Psoas muscle (tissue), 8 donors: Measurements from ENCODE around the gene ZNF555. TPM values are rescaled to one million over a fixed set of nuclear protein-coding genes. Genes with fewer than 3 reads are reported as not detected.

ENCODE experiments used
- ATAC-seq, 4 donors: fragments of 200-7000 bp; cut with Tn5 transposase; one replicate each; pipeline ENCODE4 v1.9.1; 2020; ENCODE audit warnings: moderate library complexity in 3 of 4, mild to moderate bottlenecking in 2 of 4
- DNase-seq, 2 donors: peaks; one replicate each; pipeline ENCODE4 v3.0.0-alpha.2; 2020
- H3K27ac ChIP-seq: fragments of 200-600 bp; one replicate; pipeline ENCODE4 v1.8.0; 2022
- H3K27me3 ChIP-seq, 3 donors: fragments of 200-600 bp in 1 of 3; one replicate each; pipeline versions ENCODE4 v1.6.1 to v1.8.0; 2013 to 2022; ENCODE audit warnings: low read length in 2 of 3, mild to moderate bottlenecking in 2 of 3, moderate library complexity in 1 of 3; ENCODE audit not compliant: insufficient read depth in 3 of 3
- H3K36me3 ChIP-seq, 2 donors: fragments of 200-600 bp in 1 of 2; one replicate each; pipeline versions ENCODE4 v1.6.1 to v1.8.0; 2013 to 2022; ENCODE audit warnings: low read depth in 1 of 2, mild to moderate bottlenecking in 1 of 2, moderate library complexity in 1 of 2; ENCODE audit not compliant: insufficient read depth in 1 of 2
- H3K4me1 ChIP-seq: fragments of 200-600 bp; one replicate; pipeline ENCODE4 v1.8.0; 2022
- H3K4me3 ChIP-seq: fragments of 200-600 bp; one replicate; pipeline ENCODE4 v1.8.0; 2022; ENCODE audit warnings: mild to moderate bottlenecking
- H3K9me3 ChIP-seq: fragments of 200-600 bp; one replicate; pipeline ENCODE4 v1.8.0; 2022
- CTCF ChIP-seq: fragments of 200-600 bp; IDR thresholded peaks from one replicate; pipeline ENCODE4 v1.8.0; 2022; ENCODE audit warnings: antibody characterized with exemption
- WGBS, 3 donors: extraction: QIAGEN DNeasy Blood & Tissue Kit; methylation state at CpG; one replicate each; pipeline versions ENCODE4 v1.1.6 to v1.1.7; 2013; 5-methylcytosine and 5-hydroxymethylcytosine counted together
- intact Hi-C, 2 donors: fragments of 100-400 bp; cut with DNase I; formaldehyde crosslinking; loops; one replicate each; pipeline versions ENCODE4 v1.11.0 to v1.14.2; 2022
- polyA plus RNA-seq, 3 donors: library from polyadenylated mRNA; stranded (reverse); fragments of 200-250 nt; gene quantifications; one replicate each; pipeline ENCODE4 v1.2.3, GENCODE V29; 2013
- total RNA-seq, 4 donors: library from RNA; stranded (reverse); fragmentation: NEBNext Ultra II Directional in 2 of 4; extraction: Animal tissue kit (Norgen Biotek cat#: 25700) in 2 of 4; gene quantifications; one replicate each; pipeline versions ENCODE4 v1.2.1 to v1.2.4, GENCODE V29; 2021 to 2023
- donor health status: healthy with polysubstance abuse.
- donor health status: DM: no; HTN: no; CAD: no; lungs with moderate emphysema.
- donor health status: Bipolar disorder and iron deficiency.
- donor health status: healthy.
- donor health status: DM: yes; HTN: yes; CAD: no.
- donor health status: DM: no; HTN: no; CAD: no.
- donor health status: DM: no; HTN: no; CAD: no.
- donor health status: DM: yes; HTN: yes; CAD: no.

The ZNF555 gene
- total and polyA plus RNA-seq, 7 donors = 1.7 to 16.0 (median 2.9) TPM

GRCh38 chr19:2846180-2846894 is 5.1 kb downstream of the ZNF555 start:
- H3K4me1 ChIP-seq = peaks cover 17% of the 10 kb centered on the region
- peaks cover 0 to 3% (median 0%) of the 10 kb centered on the region in 3 donors for H3K27me3 ChIP-seq
- no peak for TF ChIP-seq CTCF
- peaks cover 23% of the 10 kb centered on the region for H3K9me3 ChIP-seq
- intact Hi-C loops = loop anchor here in 1 of 2 donors (10.0 kb wide), 1 partner anchor 98 kb away; the partner anchor contains the start of gene ZNF77
- peak overlapping the region; percentile 25 for H3K4me3 ChIP-seq
- DNase-seq = no peak
- H3K36me3 ChIP-seq = peaks cover 4 to 12% of the 10 kb centered on the region in 2 donors
- ATAC-seq = peak; percentile 45 to 73 (median 56)
- peak overlapping the region; percentile 44 for H3K27ac ChIP-seq
- 25 to 34% (median 28%) methylated on average over 13 of the region's 13 CpGs for WGBS, 3 donors

DNA sequence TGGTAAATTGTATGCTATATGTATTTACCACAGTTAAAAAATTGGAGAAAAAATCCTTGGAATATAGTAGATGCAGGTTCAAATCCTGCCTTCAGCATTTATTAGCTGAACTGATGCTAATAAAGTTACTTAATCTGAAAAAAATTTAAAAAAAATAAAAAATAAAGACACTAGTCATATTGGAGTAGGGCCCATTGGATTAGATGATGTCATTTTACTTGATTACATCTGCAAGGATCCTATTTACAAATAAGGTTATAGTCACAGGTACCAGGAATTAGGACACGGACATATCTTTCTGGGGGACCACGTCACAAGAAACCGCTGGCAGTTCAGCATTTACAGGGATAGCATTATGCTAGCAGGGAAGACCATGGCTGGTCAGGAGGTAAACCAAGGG is 6.2 kb downstream of the ZNF555 start:
- Histone ChIP-seq H3K9me3 (peaks cover 34% of the 10 kb centered on the region), H3K36me3 (peaks cover 10 to 23% of the 10 kb centered on the region in 2 donors)
- no peak for TF ChIP-seq CTCF

GRCh38 chr19:2848616-2849015 is 7.3 kb downstream of the ZNF555 start:
- Histone ChIP-seq H3K27ac (peak overlapping the region; percentile 48), H3K27me3 (peaks cover 0 to 2% (median 0%) of the 10 kb centered on the region in 3 donors), H3K4me3 (no peak overlapping the region), H3K4me1 (peaks cover 11% of the 10 kb centered on the region), H3K36me3 (peaks cover 21 to 35% of the 10 kb centered on the region in 2 donors), H3K9me3 (peaks cover 45% of the 10 kb centered on the region)
- intact Hi-C loops = loop anchor here in 1 of 2 donors (10.0 kb wide), 1 partner anchor 96 kb away; the partner anchor contains the start of gene ZNF77
- 25 to 45% (median 26%) methylated on average over 4 of the region's 4 CpGs for whole genome bisulfite sequencing, 3 donors
- TF ChIP-seq CTCF = no peak
- DNase-seq = no peak
- peak; percentile 37 to 77 (median 54) for ATAC-seq

More for the DNA sequence above, 6.2 kb downstream of the ZNF555 start:
- H3K4me1 ChIP-seq = peaks cover 14% of the 10 kb centered on the region
- no peak overlapping the region for H3K4me3 ChIP-seq
- H3K27ac ChIP-seq = peak overlapping the region; percentile 44
- peaks cover 0 to 2% (median 0%) of the 10 kb centered on the region in 3 donors for H3K27me3 ChIP-seq
- DNase-seq (no peak), ATAC-seq (no peak)
- intact Hi-C loops = loop anchor here in 1 of 2 donors (10.0 kb wide), 1 partner anchor 97 kb away; the partner anchor contains the start of gene ZNF77
- 78 to 91% (median 88%) methylated on average over 3 of the region's 3 CpGs for WGBS, 3 donors

DNA sequence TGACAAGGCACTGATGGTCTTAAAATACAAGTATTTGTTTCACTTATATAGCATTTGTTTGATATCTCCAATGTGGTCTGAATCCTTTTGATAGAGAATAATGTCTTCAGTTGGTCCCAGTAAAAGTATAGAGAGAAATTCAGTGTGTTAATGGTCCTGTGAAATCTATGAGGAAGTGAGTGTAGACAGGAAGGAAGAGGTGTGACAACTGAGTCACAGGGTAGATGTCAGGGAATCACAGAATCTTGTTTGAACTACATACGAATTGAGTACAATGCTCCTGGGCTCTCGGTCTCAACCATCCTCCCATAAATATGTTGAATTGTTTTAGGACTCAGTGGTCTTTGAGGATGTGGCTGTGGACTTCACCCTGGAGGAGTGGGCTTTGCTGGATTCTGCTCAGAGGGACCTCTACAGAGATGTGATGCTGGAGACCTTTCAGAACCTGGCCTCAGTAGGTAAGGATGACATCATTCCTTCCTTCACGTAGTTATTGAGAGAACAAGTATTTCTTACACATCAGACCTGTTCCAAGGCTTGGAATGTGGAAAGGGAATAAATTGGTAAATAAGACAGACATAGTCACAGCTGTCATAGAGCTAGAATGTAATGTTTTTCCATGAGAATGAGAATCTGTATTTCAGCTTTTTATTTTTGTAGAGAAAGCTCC is 9.1 kb downstream of the ZNF555 start:
- H3K27me3 ChIP-seq = peaks cover 0 to 2% (median 0%) of the 10 kb centered on the region in 3 donors
- peaks cover 23 to 43% of the 10 kb centered on the region in 2 donors for H3K36me3 ChIP-seq
- no peak overlapping the region for H3K27ac ChIP-seq
- H3K4me1 ChIP-seq = peaks cover 9% of the 10 kb centered on the region
- no peak for TF ChIP-seq CTCF
- no peak overlapping the region for H3K4me3 ChIP-seq
- H3K9me3 ChIP-seq = peaks cover 63% of the 10 kb centered on the region
- WGBS, 3 donors = 72 to 78% (median 73%) methylated on average over 3 of the region's 3 CpGs
- ATAC-seq = no peak
- intact Hi-C loops = no loop called here
- no peak for DNase-seq
